ENCODE data around the gene CCL15.

Gene CCL15

DNA sequence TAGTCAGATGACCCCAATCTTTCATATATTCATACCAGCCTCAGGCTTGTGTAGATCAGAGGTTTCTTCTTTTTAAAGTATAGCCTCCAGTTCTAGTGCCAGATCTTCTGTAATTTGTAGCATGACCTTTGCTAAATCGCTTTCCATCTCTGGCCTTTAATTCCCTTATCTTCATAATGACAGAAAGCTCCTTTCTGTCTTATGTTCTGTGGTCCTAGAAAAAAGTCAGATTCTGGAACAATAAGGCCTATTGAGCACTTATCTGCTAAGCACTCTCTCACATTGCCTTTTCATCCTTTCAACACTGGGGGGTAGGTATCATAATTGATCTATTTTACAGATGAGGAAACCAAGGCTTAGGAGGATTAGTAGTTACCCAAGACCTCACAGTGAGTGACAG, 29.3 kb downstream of the CCL15 start:
- Histone ChIP-seq H4K20me1 (ENCODE audit: control insufficient read depth, insufficient read depth, low read depth, low read length) (no peaks in the 10 kb centered on the region), H3K9me3 (ENCODE audit: control insufficient read depth, insufficient read depth, low read length) (no peaks in the 10 kb centered on the region), H3K4me3 (ENCODE audit: low read length) (no peak overlapping the region), H3K27me3 (ENCODE audit: control insufficient read depth, low read length) (peaks cover 14% of the 10 kb centered on the region; the same call in 1 of the 2 replicates), H3K4me2 (ENCODE audit: low read length) (no peak overlapping the region), H3K9me2 (replicated peaks; ENCODE audit: control insufficient read depth, low read length) (no peaks in the 10 kb centered on the region), H3K36me3 (ENCODE audit: control insufficient read depth, low read length) (no peaks in the 10 kb centered on the region), H3K27ac (ENCODE audit: low read depth, low read length) (no peak overlapping the region), H3F3A (ENCODE audit: control insufficient read depth, insufficient read depth) (no peaks in the 10 kb centered on the region), H3K4me1 (ENCODE audit: control insufficient read depth, low read length) (no peaks in the 10 kb centered on the region), H3K79me2 (ENCODE audit: control insufficient read depth, low read length) (no peaks in the 10 kb centered on the region)
- no peak for TF ChIP-seq EZH2phosphoT487 (IDR thresholded peaks at IDR 0.05; ENCODE audit: borderline replicate concordance, low read length)
- TF ChIP-seq, protein P1, sequence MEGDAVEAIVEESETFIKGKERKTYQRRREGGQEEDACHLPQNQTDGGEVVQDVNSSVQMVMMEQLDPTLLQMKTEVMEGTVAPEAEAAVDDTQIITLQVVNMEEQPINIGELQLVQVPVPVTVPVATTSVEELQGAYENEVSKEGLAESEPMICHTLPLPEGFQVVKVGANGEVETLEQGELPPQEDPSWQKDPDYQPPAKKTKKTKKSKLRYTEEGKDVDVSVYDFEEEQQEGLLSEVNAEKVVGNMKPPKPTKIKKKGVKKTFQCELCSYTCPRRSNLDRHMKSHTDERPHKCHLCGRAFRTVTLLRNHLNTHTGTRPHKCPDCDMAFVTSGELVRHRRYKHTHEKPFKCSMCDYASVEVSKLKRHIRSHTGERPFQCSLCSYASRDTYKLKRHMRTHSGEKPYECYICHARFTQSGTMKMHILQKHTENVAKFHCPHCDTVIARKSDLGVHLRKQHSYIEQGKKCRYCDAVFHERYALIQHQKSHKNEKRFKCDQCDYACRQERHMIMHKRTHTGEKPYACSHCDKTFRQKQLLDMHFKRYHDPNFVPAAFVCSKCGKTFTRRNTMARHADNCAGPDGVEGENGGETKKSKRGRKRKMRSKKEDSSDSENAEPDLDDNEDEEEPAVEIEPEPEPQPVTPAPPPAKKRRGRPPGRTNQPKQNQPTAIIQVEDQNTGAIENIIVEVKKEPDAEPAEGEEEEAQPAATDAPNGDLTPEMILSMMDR (IDR thresholded peaks at IDR 0.05; ENCODE audit: low read depth, low read length, poor library complexity, severe bottlenecking): no peak

DNA sequence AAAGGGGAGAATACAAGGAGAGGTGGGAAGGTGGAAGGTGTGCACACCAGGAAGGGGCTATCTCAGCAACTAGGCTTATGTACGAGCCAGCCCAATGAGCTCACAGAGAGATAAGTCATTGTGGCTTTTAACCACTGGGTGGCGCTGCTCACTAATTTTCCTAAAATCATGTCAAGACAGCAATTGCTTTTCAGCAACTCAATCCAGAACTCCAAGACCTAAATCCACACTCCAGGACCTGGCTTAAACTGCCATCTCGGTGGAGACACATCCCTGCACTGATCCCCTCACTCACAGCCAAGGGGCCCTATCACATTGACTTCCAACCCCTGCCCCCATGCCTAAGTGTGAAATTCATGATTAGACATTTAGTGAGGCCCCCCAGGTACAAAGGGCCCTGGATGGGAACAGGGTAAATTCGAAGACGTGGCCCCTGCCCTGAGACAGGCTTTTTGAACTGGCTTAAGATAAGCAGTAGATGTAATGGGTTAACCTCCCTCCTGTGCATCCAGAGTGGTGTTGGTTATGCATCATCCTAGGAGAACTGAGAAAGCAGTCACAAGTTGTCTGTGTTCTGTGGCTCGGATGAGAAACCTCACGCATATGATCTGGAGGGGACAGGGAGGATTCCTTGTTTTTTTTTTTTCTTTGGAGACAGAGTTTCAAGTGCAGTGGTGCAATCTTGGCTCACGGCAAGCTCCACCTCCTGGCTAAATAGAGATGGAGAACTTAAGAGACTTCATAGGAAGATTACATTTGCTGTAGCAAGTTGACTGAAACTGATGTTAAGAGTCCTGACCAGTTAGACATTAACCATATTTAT, 31.6 kb downstream of the CCL15 start:
- Histone ChIP-seq H3K4me3 (ENCODE audit: low read length) (no peak overlapping the region), H3K4me1 (ENCODE audit: control insufficient read depth, low read length) (no peaks in the 10 kb centered on the region), H3K79me2 (ENCODE audit: control insufficient read depth, low read length) (no peaks in the 10 kb centered on the region), H3F3A (ENCODE audit: control insufficient read depth, insufficient read depth) (no peaks in the 10 kb centered on the region), H4K20me1 (ENCODE audit: control insufficient read depth, insufficient read depth, low read depth, low read length) (no peaks in the 10 kb centered on the region), H3K27ac (ENCODE audit: low read depth, low read length) (no peak overlapping the region), H3K4me2 (ENCODE audit: low read length) (no peak overlapping the region), H3K9me3 (ENCODE audit: control insufficient read depth, insufficient read depth, low read length) (no peaks in the 10 kb centered on the region), H3K27me3 (ENCODE audit: control insufficient read depth, low read length) (peaks cover 13% of the 10 kb centered on the region; the same call in 1 of the 2 replicates), H3K36me3 (ENCODE audit: control insufficient read depth, low read length) (no peaks in the 10 kb centered on the region), H3K9me2 (replicated peaks; ENCODE audit: control insufficient read depth, low read length) (no peaks in the 10 kb centered on the region)
- TF ChIP-seq, protein P1 (IDR thresholded peaks at IDR 0.05; ENCODE audit: low read depth, low read length, poor library complexity, severe bottlenecking): peak; percentile 85
- TF ChIP-seq EZH2phosphoT487 (IDR thresholded peaks at IDR 0.05; ENCODE audit: borderline replicate concordance, low read length): no peak

DNA sequence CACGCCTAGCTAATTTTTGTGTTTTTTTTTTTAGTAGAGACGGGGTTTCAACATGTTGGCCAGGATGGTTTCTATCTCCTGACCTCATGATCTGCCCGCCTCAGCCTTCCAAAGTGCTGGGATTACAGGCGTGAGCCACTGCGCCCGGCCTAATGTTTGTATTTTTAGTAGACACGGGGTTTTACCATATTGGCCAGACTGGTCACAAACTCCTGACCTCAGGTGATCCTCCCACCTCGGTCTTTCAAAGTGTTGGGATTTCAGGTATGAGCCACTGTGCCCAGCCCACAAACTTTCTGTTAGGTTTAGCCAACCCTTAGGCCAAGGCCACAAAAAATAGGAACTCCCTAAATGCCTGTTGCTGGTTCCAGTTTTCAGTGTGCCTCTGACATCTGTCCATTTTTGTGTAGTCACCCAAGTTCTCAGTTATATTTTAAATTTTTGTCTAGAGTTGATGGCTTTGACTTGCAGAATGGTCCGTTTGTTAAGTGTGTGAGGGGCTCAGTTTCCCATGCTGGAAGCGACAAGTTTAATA, 32.8 kb downstream of the CCL15 start:
- H3K9me2 ChIP-seq (replicated peaks; ENCODE audit: control insufficient read depth, low read length): no peaks in the 10 kb centered on the region
- no peak overlapping the region for H3K4me3 ChIP-seq (ENCODE audit: low read length)
- TF ChIP-seq, protein P1 (IDR thresholded peaks at IDR 0.05; ENCODE audit: low read depth, low read length, poor library complexity, severe bottlenecking): no peak
- no peak for TF ChIP-seq EZH2phosphoT487 (IDR thresholded peaks at IDR 0.05; ENCODE audit: borderline replicate concordance, low read length)
- H4K20me1 ChIP-seq (ENCODE audit: control insufficient read depth, insufficient read depth, low read depth, low read length): no peaks in the 10 kb centered on the region
- H3F3A ChIP-seq (ENCODE audit: control insufficient read depth, insufficient read depth): no peaks in the 10 kb centered on the region
- H3K9me3 ChIP-seq (ENCODE audit: control insufficient read depth, insufficient read depth, low read length): no peaks in the 10 kb centered on the region
- H3K4me2 ChIP-seq (ENCODE audit: low read length): no peak overlapping the region
- H3K79me2 ChIP-seq (ENCODE audit: control insufficient read depth, low read length): no peaks in the 10 kb centered on the region
- H3K27me3 ChIP-seq (ENCODE audit: control insufficient read depth, low read length): peaks cover 13% of the 10 kb centered on the region; the same call in 1 of the 2 replicates
- H3K4me1 ChIP-seq (ENCODE audit: control insufficient read depth, low read length): no peaks in the 10 kb centered on the region
- H3K36me3 ChIP-seq (ENCODE audit: control insufficient read depth, low read length): no peaks in the 10 kb centered on the region
- no peak overlapping the region for H3K27ac ChIP-seq (ENCODE audit: low read depth, low read length)

Data from DOHH2 (cell line).